ENCODE results near the gene ADGRE2. TPM values are rescaled to one million over a fixed set of nuclear protein-coding genes. Genes with fewer than 3 reads are reported as not detected.

Gene ADGRE2
- total RNA-seq, 2 donors from 2014 or later = 1.3 to 1.8 TPM

- Histone ChIP-seq H3K4me3 (no peak overlapping the region), H3K4me1 (no peaks in the 10 kb centered on the region), H3K27ac (no peak overlapping the region), H3K27me3 (no peaks in the 10 kb centered on the region), H3K9ac (ENCODE audit: low read depth in 2 of 2, low read length in 2 of 2) (no peak overlapping the region), H3K36me3 (no peaks in the 10 kb centered on the region), H3K9me3 (no peaks in the 10 kb centered on the region)
- TF ChIP-seq, protein P1, sequence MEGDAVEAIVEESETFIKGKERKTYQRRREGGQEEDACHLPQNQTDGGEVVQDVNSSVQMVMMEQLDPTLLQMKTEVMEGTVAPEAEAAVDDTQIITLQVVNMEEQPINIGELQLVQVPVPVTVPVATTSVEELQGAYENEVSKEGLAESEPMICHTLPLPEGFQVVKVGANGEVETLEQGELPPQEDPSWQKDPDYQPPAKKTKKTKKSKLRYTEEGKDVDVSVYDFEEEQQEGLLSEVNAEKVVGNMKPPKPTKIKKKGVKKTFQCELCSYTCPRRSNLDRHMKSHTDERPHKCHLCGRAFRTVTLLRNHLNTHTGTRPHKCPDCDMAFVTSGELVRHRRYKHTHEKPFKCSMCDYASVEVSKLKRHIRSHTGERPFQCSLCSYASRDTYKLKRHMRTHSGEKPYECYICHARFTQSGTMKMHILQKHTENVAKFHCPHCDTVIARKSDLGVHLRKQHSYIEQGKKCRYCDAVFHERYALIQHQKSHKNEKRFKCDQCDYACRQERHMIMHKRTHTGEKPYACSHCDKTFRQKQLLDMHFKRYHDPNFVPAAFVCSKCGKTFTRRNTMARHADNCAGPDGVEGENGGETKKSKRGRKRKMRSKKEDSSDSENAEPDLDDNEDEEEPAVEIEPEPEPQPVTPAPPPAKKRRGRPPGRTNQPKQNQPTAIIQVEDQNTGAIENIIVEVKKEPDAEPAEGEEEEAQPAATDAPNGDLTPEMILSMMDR (IDR thresholded peaks at IDR 0.05) = no peak
- intact Hi-C loops (cut with DNase I) = no loop called here
- no peak for DNase-seq
These were observed 45.9 kb downstream of the ADGRE2 start for GRCh38 chr19:14732510-14732909.

DNA sequence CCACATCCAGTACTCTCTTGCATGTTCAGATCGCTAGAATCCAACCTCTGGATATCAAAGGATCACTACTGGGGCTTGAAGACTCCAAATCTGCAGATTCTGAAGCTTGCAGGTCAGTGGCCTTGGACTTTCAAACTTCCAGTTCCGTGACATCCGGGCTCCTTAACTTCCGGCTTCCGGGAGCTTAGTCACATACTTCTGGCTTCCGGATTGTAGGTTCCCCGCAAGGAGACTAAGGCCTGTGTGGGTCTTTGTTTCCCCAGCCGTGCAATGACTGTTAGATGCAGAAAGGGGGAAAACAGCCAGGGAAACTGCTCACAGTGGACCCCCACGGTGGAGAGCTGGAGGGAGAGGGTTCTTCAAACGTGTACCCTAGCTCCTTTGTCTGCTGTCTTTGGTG lies 47.2 kb downstream of the ADGRE2 start:
- TF ChIP-seq, protein P1 (IDR thresholded peaks at IDR 0.05) = no peak
- Histone ChIP-seq H3K36me3 (no peaks in the 10 kb centered on the region), H3K9ac (ENCODE audit: low read depth in 2 of 2, low read length in 2 of 2) (no peak overlapping the region), H3K27ac (no peak overlapping the region), H3K9me3 (no peaks in the 10 kb centered on the region), H3K4me3 (no peak overlapping the region), H3K27me3 (no peaks in the 10 kb centered on the region), H3K4me1 (no peaks in the 10 kb centered on the region)
- no peak for DNase-seq
- intact Hi-C loops (cut with DNase I) = no loop called here

DNA sequence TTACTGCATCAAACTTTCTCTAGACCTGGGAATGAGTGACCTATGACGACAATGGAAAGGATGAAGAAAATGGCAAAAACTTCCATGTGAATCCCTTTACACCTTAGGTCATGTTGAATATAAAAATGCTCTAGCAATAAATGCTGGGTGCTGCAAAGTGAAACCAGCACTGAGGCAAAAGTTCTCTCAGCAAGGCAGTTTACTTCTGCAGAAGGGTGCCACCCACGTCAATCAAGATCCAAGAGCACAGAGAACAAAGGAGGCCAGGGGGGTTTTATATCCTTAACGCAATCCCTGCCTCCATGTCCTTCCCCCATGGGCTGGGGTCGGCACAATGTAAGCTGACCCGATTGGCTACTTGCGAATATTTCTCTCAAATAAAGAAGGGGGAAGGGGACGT lies 49.8 kb downstream of the ADGRE2 start:
- Histone ChIP-seq H3K27me3 (no peaks in the 10 kb centered on the region), H3K9ac (ENCODE audit: low read depth in 2 of 2, low read length in 2 of 2) (no peak overlapping the region), H3K4me3 (no peak overlapping the region), H3K27ac (no peak overlapping the region), H3K4me1 (no peaks in the 10 kb centered on the region), H3K9me3 (no peaks in the 10 kb centered on the region), H3K36me3 (no peaks in the 10 kb centered on the region)
- no peak for DNase-seq
- TF ChIP-seq, protein P1 (IDR thresholded peaks at IDR 0.05) = no peak
- intact Hi-C loops (cut with DNase I) = no loop called here

DNA sequence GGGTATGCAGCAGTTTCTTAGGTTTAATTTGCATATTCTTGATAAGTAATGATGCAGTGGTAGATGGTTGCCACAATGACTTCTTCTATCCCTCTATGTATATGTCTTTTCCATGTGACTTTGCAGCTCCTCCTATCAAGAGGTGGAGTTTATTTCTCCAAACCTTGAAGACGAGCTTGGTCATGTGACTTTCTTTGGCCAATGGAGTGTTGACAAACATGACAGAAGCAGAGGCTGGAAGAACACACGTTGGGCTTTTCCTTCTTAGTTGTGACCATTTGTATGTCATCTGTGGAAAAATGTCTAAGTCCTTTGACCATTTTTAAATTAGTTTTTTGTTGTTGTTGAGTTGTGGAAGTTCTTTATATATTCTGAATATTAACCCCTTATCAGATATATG lies 56.2 kb downstream of the ADGRE2 start:
- H3K36me3 ChIP-seq = peaks cover 9% of the 10 kb centered on the region
- intact Hi-C loops (cut with DNase I) = no loop called here
- H3K27me3 ChIP-seq = no peaks in the 10 kb centered on the region
- TF ChIP-seq, protein P1 (IDR thresholded peaks at IDR 0.05) = no peak
- no peak overlapping the region for H3K9ac ChIP-seq (ENCODE audit: low read depth in 2 of 2, low read length in 2 of 2)
- no peak overlapping the region for H3K27ac ChIP-seq
- H3K9me3 ChIP-seq = peaks cover 20% of the 10 kb centered on the region
- no peaks in the 10 kb centered on the region for H3K4me1 ChIP-seq
- no peak for DNase-seq
- H3K4me3 ChIP-seq = no peak overlapping the region

DNA sequence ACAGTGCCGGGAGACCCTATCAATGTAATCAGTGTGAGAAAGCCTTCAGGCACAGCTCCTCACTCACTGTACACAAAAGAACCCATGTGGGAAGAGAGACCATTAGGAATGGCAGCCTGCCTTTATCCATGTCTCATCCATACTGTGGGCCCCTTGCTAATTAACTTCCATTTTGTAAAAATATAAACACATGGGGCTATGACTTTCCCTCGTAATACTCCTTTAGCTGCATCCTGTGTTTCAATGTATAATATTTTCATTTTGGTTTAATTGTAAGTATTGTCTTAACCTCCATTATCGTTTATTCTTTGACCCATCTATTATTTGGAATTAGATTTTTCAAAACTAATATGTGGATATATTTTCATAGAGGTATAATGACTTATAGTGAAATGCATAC lies 59.2 kb downstream of the ADGRE2 start:
- H3K9ac ChIP-seq (ENCODE audit: low read depth in 2 of 2, low read length in 2 of 2) = no peak overlapping the region
- no peaks in the 10 kb centered on the region for H3K4me1 ChIP-seq
- TF ChIP-seq, protein P1 (IDR thresholded peaks at IDR 0.05) = no peak
- no peak overlapping the region for H3K27ac ChIP-seq
- peaks cover 15% of the 10 kb centered on the region for H3K36me3 ChIP-seq
- no peak overlapping the region for H3K4me3 ChIP-seq
- intact Hi-C loops (cut with DNase I) = no loop called here
- H3K9me3 ChIP-seq = peaks cover 20% of the 10 kb centered on the region
- no peaks in the 10 kb centered on the region for H3K27me3 ChIP-seq
- DNase-seq = no peak
